Fibroblast of skin of back (primary cell): ENCODE measurements around the gene CEP112.

Experiments
- DNase-seq: peaks from one replicate; pipeline ENCODE4 v3.0.0-alpha.2; 2013

CEP112 gene

DNA sequence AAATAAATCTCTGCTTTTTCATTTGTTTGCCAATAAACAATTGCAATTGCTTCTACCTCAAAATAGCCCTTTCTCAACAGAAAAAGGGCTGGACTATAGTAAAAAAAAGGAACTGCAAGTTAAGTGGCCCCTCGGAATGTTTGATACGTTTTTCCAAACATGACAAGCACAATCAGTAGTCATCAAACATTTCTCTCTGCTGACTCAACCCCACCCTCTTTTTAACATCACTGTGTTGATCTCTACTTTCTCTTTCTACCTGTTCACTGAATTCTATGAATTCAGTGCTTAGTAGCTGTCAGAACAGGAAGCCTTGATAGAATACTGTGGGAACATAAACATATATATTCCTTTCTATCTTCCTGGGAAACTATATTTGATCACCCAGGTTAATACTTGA, 514.0 kb downstream of the CEP112 start:
- DNase-seq = peak; percentile 66

DNA sequence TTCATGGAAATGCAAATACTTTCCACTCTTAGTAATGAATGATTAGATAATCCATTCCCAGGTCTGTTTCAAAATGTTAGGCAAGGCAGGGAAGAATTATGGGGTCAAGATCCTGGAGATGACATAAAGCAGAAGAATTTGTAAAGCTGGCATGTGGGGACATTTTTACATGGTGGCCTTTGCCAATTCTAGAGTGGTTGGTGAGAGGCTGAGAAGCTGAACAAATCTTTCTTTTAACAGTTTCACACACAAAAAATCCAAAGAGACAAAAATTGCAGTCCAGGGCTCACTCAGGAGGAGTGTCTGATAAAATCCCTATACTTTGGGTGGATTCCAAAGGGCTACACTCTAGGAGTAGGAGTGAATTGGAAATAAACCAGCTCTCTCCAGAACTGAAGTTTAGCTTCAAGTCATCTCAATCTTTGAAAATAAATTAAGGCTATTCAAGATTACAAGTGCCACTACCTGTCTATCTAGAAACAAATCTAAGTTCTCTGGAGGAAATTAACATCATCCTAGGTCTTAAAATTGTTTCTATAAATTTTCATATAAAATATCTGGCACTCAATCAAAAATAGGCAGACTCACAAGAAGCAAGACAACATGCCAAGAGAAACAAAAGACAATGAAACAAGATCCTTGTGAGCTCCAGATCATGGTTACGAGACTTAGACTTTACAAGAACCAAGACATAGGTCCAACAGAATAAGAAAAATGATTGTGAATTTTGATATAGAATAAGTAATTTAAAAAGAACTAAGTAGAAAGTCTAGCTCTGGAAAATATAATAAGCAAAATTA, 517.5 kb downstream of the CEP112 start:
- DNase-seq = no peak

DNA sequence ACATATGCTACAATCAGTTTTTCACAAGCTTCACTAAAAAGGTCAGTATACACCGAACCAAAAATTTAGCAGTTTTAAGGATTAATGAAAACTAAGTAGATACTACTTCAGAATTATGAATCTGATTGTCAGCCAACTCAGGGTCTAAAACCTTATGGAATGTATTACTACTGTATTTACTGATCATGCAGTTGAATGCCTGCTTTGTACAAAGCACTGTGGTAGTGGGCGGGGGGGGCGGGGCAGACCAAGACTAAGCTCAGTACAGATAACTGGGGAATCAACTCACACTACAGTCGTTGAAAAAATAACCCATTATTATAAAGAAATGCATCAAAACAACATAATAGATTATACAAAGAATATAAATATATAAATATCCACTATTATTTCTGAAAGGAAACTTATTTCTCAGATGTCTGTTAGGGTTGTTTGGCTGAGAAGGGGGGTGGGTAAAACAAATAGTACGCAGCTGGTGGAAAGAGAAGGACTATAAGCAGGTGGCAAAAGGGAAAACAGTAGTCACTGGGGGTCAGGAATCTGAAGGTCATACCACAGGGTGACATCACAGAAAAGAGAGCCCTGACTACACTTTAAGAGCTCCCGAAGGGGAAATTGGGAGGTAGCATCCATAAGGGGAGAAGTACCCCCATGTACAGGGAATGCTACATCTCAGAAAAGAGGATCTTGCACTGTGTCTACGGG, 521.1 kb downstream of the CEP112 start:
- DNase-seq = no peak

DNA sequence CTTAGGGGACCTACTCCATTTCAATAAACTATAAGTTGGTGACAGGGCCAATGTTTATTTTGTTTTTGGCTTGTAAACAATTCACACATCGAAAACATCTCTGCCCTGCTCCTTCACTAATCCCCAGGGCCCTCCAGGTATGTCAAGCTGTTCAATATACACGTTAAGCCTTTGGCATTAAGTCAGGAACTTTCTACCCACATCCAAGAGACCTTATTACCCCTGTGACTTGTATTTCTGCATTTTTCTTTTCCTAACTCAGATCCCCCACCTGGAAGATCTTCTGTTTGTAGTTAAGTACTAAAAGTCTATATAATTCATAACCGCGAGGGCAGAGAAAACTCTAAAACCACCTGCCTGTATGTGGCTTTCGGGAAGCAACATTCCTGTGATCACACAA, 523.7 kb downstream of the CEP112 start:
- no peak for DNase-seq

DNA sequence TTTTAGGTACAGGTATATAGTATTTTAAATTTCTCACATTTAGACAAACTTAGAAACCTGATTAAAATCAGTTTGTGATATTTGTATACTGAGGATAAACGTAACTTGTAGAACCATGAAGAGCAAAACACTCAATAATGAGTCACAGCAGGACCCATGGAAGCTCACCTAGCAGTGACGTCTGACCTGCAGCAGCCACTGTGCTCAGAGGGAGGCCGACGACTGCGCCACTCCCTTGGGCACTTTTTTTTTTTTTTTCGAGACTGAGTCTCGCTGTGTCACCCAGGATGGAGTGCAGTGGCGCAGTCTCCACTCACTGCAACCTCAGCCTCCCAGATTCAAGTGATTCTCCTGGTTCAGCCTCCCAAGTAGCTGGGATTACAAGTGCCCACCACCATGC, 524.3 kb downstream of the CEP112 start:
- no peak for DNase-seq

DNA sequence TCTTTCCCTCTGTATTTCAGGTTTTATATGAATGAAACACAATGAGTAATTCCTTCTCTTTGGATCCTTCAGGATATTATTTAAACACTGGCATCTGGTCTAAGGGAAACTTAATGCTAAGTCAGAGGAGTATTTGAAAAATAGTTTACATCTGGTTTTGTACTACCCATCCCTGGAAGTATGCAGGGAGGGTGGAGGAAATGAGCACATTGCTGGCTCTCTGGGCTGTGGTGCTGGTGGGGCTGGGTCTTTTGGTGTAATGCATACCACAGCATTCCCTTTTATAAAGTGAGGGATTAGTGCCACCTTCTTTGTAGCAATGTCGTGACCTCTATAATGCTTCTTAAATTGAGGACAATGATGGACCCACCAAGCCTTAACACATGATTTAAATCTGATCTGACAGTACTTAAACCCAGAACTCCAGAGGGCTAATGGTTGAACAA, 525.0 kb downstream of the CEP112 start:
- DNase-seq = no peak

DNA sequence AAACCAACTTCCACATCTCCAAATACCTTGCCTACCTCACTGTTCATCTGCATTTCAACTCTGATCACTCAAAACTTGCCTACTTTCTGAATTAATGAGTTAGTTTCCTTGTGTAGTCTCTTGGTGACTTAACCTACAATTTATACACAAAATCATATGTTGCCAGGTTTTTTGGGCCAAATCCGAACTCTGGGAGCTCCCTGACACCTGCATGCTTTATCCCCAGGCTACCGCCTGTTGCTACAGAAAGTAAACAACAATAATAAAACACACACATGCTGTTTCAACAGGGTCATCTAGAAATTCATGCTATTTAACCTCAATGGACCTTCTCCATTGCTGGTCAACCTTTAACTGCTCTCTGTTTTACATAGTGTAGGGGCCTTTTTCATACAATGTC, 526.0 kb downstream of the CEP112 start:
- DNase-seq = no peak

DNA sequence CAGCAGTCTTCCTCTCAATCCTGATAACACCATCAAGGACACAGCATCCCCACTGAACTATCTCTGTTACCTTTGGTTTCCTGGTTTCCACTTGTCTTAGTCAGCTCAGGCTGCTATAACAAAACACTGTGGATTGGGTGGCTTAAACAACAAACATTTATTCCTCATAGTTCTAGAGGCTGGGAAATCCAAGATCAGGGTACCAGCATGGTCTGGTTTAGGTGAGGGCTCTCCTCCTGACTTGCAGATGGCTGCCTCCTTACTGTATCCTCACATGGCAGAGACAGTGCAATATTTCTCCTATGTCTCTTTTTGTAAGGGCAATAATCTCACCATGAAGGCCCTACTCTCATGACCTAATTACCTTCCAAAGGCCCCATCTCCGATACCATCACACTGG, 527.2 kb downstream of the CEP112 start:
- no peak for DNase-seq

DNA sequence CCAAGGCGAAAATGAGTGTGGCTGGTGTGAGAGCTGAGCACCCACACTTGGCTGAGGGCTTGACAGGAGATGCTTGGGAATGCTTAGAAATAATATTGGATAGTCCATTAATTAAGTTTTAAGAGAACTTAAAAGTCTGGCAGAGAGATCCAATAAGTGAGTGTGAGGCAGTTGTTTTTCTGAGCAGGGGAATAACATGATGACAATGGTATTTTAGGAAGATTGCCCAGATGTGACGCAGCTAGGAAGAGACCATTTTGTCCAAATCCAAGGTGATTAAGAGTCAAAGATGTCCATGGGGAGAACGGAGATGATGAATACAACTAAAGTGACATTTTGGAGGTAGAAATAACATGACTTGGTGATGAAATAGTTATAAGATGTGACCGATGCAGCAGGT, 527.7 kb downstream of the CEP112 start:
- peak; percentile 54 for DNase-seq

DNA sequence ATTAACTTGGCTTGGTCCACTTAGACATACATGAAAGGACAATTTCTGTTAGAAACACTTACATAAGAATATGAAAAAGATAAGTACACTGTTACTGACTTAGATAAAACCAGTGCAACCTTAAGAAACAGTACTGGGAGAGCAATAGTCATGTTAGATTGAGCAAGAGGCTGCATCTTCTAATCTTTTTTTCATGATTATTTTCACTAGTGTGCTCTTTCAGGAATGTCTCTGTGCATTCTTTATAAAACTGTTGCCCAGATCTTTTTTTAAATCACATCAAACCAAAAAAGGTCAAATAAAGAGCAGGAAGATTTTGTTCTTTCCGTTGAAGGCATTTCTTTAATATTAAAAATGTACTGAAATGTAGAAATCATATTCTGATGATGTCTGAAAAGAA, 529.7 kb downstream of the CEP112 start:
- peak; percentile 71 for DNase-seq

DNA sequence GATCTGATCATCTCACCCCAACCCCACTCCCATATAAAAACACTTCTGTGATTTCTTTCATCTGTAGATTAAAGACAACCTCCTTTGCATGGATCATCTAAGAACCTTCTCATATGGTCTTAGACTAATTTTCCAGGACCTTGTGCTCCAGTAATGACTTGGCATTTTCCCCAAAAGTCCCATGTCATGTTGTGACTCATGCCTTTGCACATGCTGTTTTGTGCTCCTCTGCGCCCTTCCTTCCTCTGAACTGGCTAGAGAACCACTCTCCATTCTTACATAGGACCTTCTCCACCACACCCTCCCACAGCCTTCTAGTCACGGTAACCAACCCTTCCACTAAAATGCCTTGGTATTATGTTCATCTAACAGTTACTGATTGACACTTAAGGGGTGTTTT, 531.0 kb downstream of the CEP112 start:
- peak; percentile 77 for DNase-seq

DNA sequence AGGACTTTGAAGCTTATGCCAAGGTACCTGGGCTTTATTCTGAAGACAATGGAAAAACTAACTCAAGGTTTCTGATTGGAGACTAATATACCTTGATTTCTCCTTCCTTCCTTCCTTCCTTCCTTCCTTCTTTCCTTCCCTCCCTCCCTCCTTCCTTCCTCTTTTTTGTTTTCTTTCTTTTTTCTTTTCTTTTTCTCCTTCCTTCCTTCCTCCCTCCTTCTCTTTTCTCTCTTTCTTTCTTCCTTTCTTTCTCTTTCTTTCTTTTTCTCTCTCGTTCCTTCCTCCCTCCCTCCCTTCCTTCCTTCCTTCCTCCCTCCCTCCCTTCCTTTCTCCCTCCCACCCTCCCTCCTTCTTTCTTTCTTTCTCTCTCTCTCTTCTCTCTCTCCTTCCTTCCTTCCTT, 531.9 kb downstream of the CEP112 start:
- DNase-seq = no peak

DNA sequence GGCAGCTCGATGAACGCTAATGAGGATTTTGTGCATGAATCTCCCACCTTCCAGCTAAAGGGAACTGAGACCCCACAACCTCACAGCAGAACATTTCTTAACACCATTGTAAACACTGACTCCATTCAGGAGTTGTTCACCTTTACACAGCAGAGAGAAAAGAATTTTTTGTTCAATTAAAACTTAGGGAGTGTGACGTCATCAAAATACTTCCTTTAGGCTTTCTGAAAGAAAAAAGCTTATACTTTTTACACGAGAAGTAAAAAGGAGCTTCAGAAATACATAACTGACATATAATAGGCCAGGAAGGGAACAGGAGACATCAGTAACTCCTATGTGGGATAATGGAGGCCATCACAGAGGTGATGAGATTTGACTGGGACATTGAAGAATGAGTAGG, 532.4 kb downstream of the CEP112 start:
- no peak for DNase-seq

DNA sequence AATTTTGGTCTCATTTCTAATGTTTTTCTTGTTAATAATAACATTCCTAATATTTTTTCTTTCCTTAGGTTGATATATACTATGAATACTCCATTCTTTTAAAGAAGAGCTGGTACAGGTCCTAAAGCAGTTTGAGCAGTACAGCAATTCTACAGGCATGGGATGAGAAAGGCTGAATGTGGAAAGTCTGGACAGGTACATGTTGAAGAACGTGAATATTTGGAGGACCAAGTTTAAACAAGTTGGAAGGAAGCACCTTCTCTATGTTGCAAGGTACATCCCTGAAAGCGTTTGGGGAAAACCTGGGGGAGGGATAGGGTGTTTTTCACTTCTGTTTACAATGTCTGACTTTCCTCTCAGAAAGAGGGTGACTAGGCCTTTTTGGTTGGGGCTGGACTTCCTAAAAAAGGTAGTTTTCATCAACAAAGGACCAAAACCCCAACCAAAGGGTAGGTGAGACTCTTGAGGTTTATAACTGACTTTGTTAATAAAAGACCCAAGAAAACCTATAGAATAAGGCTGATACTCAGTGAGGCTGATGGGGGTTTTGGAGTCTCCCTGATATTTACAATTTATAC, 534.6 kb downstream of the CEP112 start:
- DNase-seq = no peak

DNA sequence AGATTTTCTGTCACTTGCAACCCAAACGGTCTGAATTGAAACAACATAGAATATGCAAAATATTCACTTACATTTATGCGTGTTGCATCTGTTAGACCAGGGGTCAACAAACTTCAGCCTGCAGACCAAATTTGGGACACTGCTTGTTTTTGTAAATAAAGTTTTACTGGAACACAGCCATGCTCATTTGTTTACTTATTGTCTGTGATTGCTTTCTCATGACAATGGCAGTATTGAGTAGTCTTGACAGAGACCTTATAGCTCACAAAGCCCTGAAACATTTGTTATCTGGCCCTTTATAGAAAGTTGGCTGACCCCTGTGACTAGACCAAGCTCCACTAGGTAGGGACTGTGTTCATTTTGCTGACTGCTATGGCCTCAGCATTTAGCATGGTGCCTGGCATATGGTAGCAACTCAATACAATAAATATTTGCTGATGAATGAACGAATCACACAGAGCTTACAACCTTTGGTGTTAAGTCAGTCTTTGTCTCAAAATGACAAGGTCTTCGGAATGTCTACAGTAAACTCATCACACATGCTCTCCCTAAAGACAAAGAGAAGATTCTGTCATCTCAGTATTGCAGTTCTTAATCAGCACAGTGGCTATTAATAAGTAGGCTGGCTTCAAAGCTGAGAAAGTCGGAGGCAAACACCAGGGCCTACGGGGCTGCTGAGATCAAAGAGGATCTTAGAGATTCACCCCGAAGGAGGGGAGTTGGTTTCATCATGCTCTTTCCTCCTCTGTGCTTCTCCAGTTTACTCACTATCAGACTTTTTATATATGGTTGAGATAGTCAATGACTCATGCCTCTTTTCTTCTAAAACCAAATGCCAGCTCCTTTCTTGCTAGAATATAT, 535.3 kb downstream of the CEP112 start:
- DNase-seq = peak; percentile 38

DNA sequence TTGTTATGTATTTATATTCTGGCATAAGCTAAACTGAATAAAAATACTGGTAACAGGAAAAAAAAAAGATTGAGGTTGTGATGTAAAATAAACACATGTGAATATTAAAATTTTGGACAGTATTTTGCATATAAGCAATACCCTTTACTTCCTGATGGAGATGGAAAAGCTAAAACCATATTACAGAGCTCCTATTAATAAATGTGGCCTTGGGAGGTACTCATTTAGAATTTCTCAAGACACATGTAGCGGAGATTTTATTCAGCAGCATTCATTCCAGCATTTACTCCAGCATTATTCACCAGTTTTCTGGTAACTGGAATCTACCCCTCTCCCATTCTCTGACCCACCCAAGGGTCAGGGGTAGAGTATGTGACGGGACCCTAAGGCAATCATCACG, 536.2 kb downstream of the CEP112 start:
- DNase-seq = no peak

DNA sequence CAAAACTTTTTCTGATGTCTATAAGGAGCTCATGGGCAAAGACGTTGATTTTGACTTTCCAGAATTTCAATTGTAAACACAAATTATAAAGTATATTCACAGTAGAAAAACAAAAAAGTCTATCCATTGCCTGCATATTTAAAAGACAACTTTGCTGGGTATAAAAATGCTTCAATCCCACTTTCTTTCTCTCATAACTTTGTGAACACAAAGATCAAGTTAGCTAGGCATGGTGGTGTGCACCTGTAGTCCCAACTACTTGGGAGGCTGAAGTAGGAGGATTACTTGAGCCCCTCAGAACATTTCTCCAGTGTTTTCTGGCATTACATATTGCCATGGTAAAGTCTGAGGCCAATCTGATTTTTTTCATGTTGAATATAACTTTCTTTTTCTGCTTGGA, 547.4 kb downstream of the CEP112 start:
- DNase-seq = no peak

DNA sequence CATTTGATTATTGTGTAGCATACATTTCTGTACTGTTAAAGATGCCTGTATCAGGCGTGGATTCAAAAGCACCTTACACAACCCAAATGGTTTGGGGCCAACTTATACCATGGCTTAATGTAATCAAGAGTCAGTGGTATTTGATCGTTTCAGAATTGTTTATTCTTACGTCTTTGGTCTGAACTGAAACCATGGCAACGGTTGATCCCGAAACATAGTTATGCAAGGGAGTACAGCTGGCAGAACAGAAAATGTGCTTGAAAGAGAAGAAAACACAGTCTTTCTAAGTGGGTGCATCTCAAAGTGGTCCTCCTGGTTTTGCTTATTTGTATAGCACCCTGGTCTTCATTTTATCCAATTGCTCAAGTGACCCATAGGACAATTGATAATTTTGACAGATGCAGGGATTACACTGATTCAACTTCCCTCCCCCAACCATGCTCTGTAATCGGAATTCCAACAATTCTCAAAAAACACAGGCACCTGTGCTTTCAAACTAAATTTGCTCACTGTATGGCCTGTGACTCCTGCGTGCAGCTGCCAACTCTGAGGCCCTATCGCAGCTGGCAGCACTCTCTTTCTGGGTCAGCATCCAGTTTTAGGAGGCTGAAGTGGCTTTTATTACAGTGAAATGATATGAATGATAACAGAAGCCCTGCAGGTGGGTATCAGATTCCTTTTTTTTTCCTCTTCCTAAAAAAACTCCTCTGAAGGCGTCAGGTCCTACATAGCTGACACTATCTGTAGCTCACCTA, 553.5 kb downstream of the CEP112 start:
- no peak for DNase-seq

DNA sequence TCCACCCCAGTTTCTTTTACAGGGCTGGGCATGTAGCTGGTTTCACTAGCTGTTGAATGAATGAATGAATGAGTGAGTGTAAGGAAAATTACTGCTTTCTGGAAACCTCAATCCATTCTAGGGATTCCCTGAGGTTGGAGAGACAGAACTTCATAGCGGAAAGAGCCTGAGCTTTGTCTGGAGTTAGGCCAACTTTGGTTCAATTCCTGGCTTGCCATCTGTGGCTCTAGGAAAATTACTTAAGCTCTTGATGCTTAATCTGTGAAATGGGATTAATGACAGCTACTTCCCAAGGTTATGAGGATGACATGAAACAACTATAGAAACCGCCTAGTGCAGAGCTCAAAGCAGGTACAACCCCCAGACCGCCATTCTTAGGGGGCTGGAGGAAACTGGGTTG, 554.1 kb downstream of the CEP112 start:
- DNase-seq = no peak

DNA sequence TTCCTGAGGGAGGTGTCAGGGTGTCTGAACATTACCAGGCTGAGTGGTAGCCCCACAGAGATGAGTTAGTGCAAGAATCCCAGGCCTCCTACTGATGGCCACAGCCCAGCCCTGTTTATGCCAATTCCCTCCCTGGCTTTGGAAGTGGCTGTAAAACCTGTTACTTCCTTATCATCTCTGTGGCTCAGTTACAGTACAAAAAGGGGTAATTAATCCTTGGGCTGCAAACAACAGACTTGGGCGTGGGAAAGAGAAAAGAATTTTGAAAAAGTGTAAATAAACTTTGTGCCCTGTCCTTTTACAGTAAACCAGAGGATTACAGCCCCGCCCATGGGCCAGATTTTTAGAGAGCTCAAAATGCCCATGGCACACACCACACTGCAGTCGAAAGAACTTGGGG, 557.4 kb downstream of the CEP112 start:
- DNase-seq = no peak

DNA sequence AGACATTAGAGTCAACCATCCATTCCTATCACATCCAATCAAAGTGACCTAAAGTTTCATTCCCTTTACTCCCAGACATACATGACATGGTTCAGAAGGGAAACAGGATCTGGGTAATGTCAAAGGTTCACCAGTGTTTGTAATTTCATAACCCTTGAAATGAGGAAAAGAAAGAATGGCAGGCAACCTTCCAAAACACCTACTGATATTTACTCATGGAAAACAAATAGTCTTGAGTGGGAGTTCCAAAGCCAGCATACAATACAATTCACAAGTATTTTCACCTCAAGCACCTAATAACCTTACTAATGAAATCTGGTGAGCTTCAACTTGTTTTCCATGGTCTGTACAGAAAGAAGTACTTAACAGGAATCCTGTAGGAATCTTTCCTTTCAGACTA, 557.9 kb downstream of the CEP112 start:
- DNase-seq = no peak
